ENCODE data around the gene SUSD2.
"Not testable (repeated sequence)": the region's sequence is repeated elsewhere in the genome, so short reads cannot be mapped to it uniquely, and the experiment has no call there.

SUSD2 gene

GRCh38 chr22:24191381-24191841 is 10.1 kb downstream of the SUSD2 start:
- Histone ChIP-seq H3K27ac (ENCODE audit: low read length) (no peak overlapping the region), H3K9me3 (ENCODE audit: control insufficient read depth in 1 of 2, low read length in 2 of 2) (no peaks in the 10 kb centered on the region), H3K4me3 (ENCODE audit: low read depth in 1 of 2, low read length in 2 of 2) (no peak overlapping the region), H3K36me3 (ENCODE audit: control insufficient read depth in 1 of 2, insufficient read depth in 2 of 2, low read length in 2 of 2) (peaks cover 0 to 5% of the 10 kb centered on the region in 2 donors), H3K27me3 (ENCODE audit: low read depth, low read length) (no peaks in the 10 kb centered on the region), H3K4me1 (ENCODE audit: control insufficient read depth in 1 of 2, insufficient read depth in 2 of 2, low read length in 2 of 2) (peaks cover 5 to 8% of the 10 kb centered on the region in 2 donors)

GRCh38 chr22:24191893-24192292 is 10.6 kb downstream of the SUSD2 start:
- no peaks in the 10 kb centered on the region for H3K9me3 ChIP-seq (ENCODE audit: control insufficient read depth in 1 of 2, low read length in 2 of 2)
- H3K27me3 ChIP-seq (ENCODE audit: low read depth, low read length): no peaks in the 10 kb centered on the region
- no peak overlapping the region for H3K27ac ChIP-seq (ENCODE audit: low read length)
- H3K4me3 ChIP-seq (ENCODE audit: low read depth in 1 of 2, low read length in 2 of 2): no peak overlapping the region
- H3K36me3 ChIP-seq (ENCODE audit: control insufficient read depth in 1 of 2, insufficient read depth in 2 of 2, low read length in 2 of 2): peaks cover 0 to under 1% of the 10 kb centered on the region in 2 donors
- peaks cover 5 to 8% of the 10 kb centered on the region in 2 donors for H3K4me1 ChIP-seq (ENCODE audit: control insufficient read depth in 1 of 2, insufficient read depth in 2 of 2, low read length in 2 of 2)

- Histone ChIP-seq H3K4me3 (ENCODE audit: low read depth in 1 of 2, low read length in 2 of 2) (no peak overlapping the region), H3K36me3 (ENCODE audit: control insufficient read depth in 1 of 2, insufficient read depth in 2 of 2, low read length in 2 of 2) (no peaks in the 10 kb centered on the region), H3K4me1 (ENCODE audit: control insufficient read depth in 1 of 2, insufficient read depth in 2 of 2, low read length in 2 of 2) (peaks cover 0 to 8% of the 10 kb centered on the region in 2 donors), H3K27ac (ENCODE audit: low read length) (no peak overlapping the region), H3K27me3 (ENCODE audit: low read depth, low read length) (no peaks in the 10 kb centered on the region), H3K9me3 (ENCODE audit: control insufficient read depth in 1 of 2, low read length in 2 of 2) (no peaks in the 10 kb centered on the region)
These were observed 17.4 kb downstream of the SUSD2 start for GRCh38 chr22:24198682-24199052.

- Histone ChIP-seq H3K9me3 (ENCODE audit: control insufficient read depth in 1 of 2, low read length in 2 of 2) (no peaks in the 10 kb centered on the region), H3K4me1 (ENCODE audit: control insufficient read depth in 1 of 2, insufficient read depth in 2 of 2, low read length in 2 of 2) (peaks cover 0 to 8% of the 10 kb centered on the region in 2 donors), H3K27me3 (ENCODE audit: low read depth, low read length) (no peaks in the 10 kb centered on the region), H3K36me3 (ENCODE audit: control insufficient read depth in 1 of 2, insufficient read depth in 2 of 2, low read length in 2 of 2) (no peaks in the 10 kb centered on the region), H3K4me3 (ENCODE audit: low read depth in 1 of 2, low read length in 2 of 2) (no peak overlapping the region), H3K27ac (ENCODE audit: low read length) (no peak overlapping the region)
These were observed 19.4 kb downstream of the SUSD2 start for GRCh38 chr22:24200619-24201212.

- H3K27ac ChIP-seq (ENCODE audit: low read length): no peak overlapping the region
- no peaks in the 10 kb centered on the region for H3K27me3 ChIP-seq (ENCODE audit: low read depth, low read length)
- no peaks in the 10 kb centered on the region for H3K9me3 ChIP-seq (ENCODE audit: control insufficient read depth in 1 of 2, low read length in 2 of 2)
- peaks cover 0 to 8% of the 10 kb centered on the region in 2 donors for H3K4me1 ChIP-seq (ENCODE audit: control insufficient read depth in 1 of 2, insufficient read depth in 2 of 2, low read length in 2 of 2)
- H3K36me3 ChIP-seq (ENCODE audit: control insufficient read depth in 1 of 2, insufficient read depth in 2 of 2, low read length in 2 of 2): no peaks in the 10 kb centered on the region
- H3K4me3 ChIP-seq (ENCODE audit: low read depth in 1 of 2, low read length in 2 of 2): no peak overlapping the region
These were observed 20.7 kb downstream of the SUSD2 start for GRCh38 chr22:24201681-24202614.

- H3K4me1 ChIP-seq (ENCODE audit: control insufficient read depth in 1 of 2, insufficient read depth in 2 of 2, low read length in 2 of 2); H3K9me3 ChIP-seq (ENCODE audit: control insufficient read depth in 1 of 2, low read length in 2 of 2); H3K27me3 ChIP-seq (ENCODE audit: low read depth, low read length); H3K27ac ChIP-seq (ENCODE audit: low read length); H3K4me3 ChIP-seq (ENCODE audit: low read depth in 1 of 2, low read length in 2 of 2); H3K36me3 ChIP-seq (ENCODE audit: control insufficient read depth in 1 of 2, insufficient read depth in 2 of 2, low read length in 2 of 2): not testable (repeated sequence)
These were observed 22.6 kb downstream of the SUSD2 start for GRCh38 chr22:24203856-24204255.

- H3K27ac ChIP-seq (ENCODE audit: low read length): no peak overlapping the region
These were observed 24.3 kb downstream of the SUSD2 start for GRCh38 chr22:24205438-24206195.

GRCh38 chr22:24206460-24207263 is 25.4 kb downstream of the SUSD2 start:
- not testable (repeated sequence) for H3K36me3 ChIP-seq (ENCODE audit: control insufficient read depth in 1 of 2, insufficient read depth in 2 of 2, low read length in 2 of 2); H3K4me1 ChIP-seq (ENCODE audit: control insufficient read depth in 1 of 2, insufficient read depth in 2 of 2, low read length in 2 of 2); H3K27me3 ChIP-seq (ENCODE audit: low read depth, low read length); H3K9me3 ChIP-seq (ENCODE audit: control insufficient read depth in 1 of 2, low read length in 2 of 2); H3K4me3 ChIP-seq (ENCODE audit: low read depth in 1 of 2, low read length in 2 of 2)
- H3K27ac ChIP-seq (ENCODE audit: low read length): peak overlapping the region; percentile 75

More at GRCh38 chr22:24205438-24206195, 24.3 kb downstream of the SUSD2 start:
- H3K4me3 ChIP-seq (ENCODE audit: low read depth in 1 of 2, low read length in 2 of 2): no peak overlapping the region
- no peaks in the 10 kb centered on the region for H3K9me3 ChIP-seq (ENCODE audit: control insufficient read depth in 1 of 2, low read length in 2 of 2)
- no peaks in the 10 kb centered on the region for H3K27me3 ChIP-seq (ENCODE audit: low read depth, low read length)
- H3K4me1 ChIP-seq (ENCODE audit: control insufficient read depth in 1 of 2, insufficient read depth in 2 of 2, low read length in 2 of 2): peaks cover 0 to 9% of the 10 kb centered on the region in 2 donors
- H3K36me3 ChIP-seq (ENCODE audit: control insufficient read depth in 1 of 2, insufficient read depth in 2 of 2, low read length in 2 of 2): no peaks in the 10 kb centered on the region

- peaks cover 0 to 9% of the 10 kb centered on the region in 2 donors for H3K4me1 ChIP-seq (ENCODE audit: control insufficient read depth in 1 of 2, insufficient read depth in 2 of 2, low read length in 2 of 2)
- H3K9me3 ChIP-seq (ENCODE audit: control insufficient read depth in 1 of 2, low read length in 2 of 2): no peaks in the 10 kb centered on the region
- no peaks in the 10 kb centered on the region for H3K27me3 ChIP-seq (ENCODE audit: low read depth, low read length)
- no peaks in the 10 kb centered on the region for H3K36me3 ChIP-seq (ENCODE audit: control insufficient read depth in 1 of 2, insufficient read depth in 2 of 2, low read length in 2 of 2)
- H3K4me3 ChIP-seq (ENCODE audit: low read depth in 1 of 2, low read length in 2 of 2): peak overlapping the region; percentile 9 to 18
- peak overlapping the region; percentile 75 for H3K27ac ChIP-seq (ENCODE audit: low read length)
These were observed 26.2 kb downstream of the SUSD2 start for GRCh38 chr22:24207264-24208011.

GRCh38 chr22:24208012-24208749 is 26.9 kb downstream of the SUSD2 start:
- H3K9me3 ChIP-seq (ENCODE audit: control insufficient read depth in 1 of 2, low read length in 2 of 2): no peaks in the 10 kb centered on the region
- no peaks in the 10 kb centered on the region for H3K36me3 ChIP-seq (ENCODE audit: control insufficient read depth in 1 of 2, insufficient read depth in 2 of 2, low read length in 2 of 2)
- H3K27ac ChIP-seq (ENCODE audit: low read length): peak overlapping the region; percentile 75
- H3K4me1 ChIP-seq (ENCODE audit: control insufficient read depth in 1 of 2, insufficient read depth in 2 of 2, low read length in 2 of 2): peaks cover 0 to 9% of the 10 kb centered on the region in 2 donors
- peak overlapping the region; percentile 9 to 18 for H3K4me3 ChIP-seq (ENCODE audit: low read depth in 1 of 2, low read length in 2 of 2)
- no peaks in the 10 kb centered on the region for H3K27me3 ChIP-seq (ENCODE audit: low read depth, low read length)
